GM18858 (cell line): Measurements from ENCODE around the gene ALX4.

Source experiments
- ATAC-seq: cut with Tn5 transposase; IDR thresholded peaks from one replicate; pipeline ENCODE4 v1.9.1; 2021; ENCODE audit not compliant: unreplicated experiment

ALX4 gene

GRCh38 chr11:44316659-44317240 lies 6.8 kb upstream of the ALX4 start:
- ATAC-seq = no peak

- no peak for ATAC-seq
Measured at GRCh38 chr11:44315947-44316658, 6.2 kb upstream of the ALX4 start.

- ATAC-seq = no peak
Measured at GRCh38 chr11:44314733-44315132, 4.8 kb upstream of the ALX4 start.

- ATAC-seq = no peak
Measured at GRCh38 chr11:44313761-44314489, 4.0 kb upstream of the ALX4 start.

GRCh38 chr11:44312876-44313275 lies 2.9 kb upstream of the ALX4 start:
- ATAC-seq = no peak

- no peak for ATAC-seq
Measured at GRCh38 chr11:44311339-44312261, 1.7 kb upstream of the ALX4 start.

- ATAC-seq = no peak
Measured at GRCh38 chr11:44310463-44311272, 729 bp upstream of the ALX4 start.

- ATAC-seq = no peak
Measured at GRCh38 chr11:44310206-44310462, 195 bp upstream of the ALX4 start.

- no peak for ATAC-seq
Measured at GRCh38 chr11:44308923-44309477, 939 bp downstream of the ALX4 start.

GRCh38 chr11:44308256-44308922 lies 1.6 kb downstream of the ALX4 start:
- no peak for ATAC-seq

- ATAC-seq = no peak
Measured at GRCh38 chr11:44307340-44308099, 2.4 kb downstream of the ALX4 start.

- ATAC-seq = no peak
Measured at GRCh38 chr11:44306918-44307244, 3.1 kb downstream of the ALX4 start.

- ATAC-seq = no peak
Measured at GRCh38 chr11:44306052-44306917, 3.7 kb downstream of the ALX4 start.

GRCh38 chr11:44305470-44306051 lies 4.4 kb downstream of the ALX4 start:
- no peak for ATAC-seq

- no peak for ATAC-seq
Measured at GRCh38 chr11:44305026-44305469, 4.9 kb downstream of the ALX4 start.

GRCh38 chr11:44304091-44305025 lies 5.6 kb downstream of the ALX4 start:
- ATAC-seq = no peak
